SK-MEL-5 (cell line): ENCODE data around the gene ATE1. TPM values are rescaled to one million over a fixed set of nuclear protein-coding genes. Genes with fewer than 3 reads are reported as not detected.
"Not testable (repeated sequence)": the region's sequence is repeated elsewhere in the genome, so short reads cannot be mapped to it uniquely, and the experiment has no call there.

Experiments used
- DNase-seq: peaks from one replicate; pipeline ENCODE4 v3.0.0-alpha.2; 2016; ENCODE audit warnings: low read depth, low spot score
- in situ Hi-C: cut with HindIII; loops from 2 replicates; pipeline ENCODE4 v1.10.0; 2016; ENCODE audit warnings: low sequenced_read_pairs, high pct_unique_total_duplicates, low pct_unique_long_range_greater_than_20kb
- total RNA-seq: library from RNA; depleted of rRNA; stranded (reverse); fragments of >200 nt; shearing (Covaris generic); gene quantifications from 2 replicates; pipeline ENCODE4 v1.2.3, GENCODE V29; 2014

The ATE1 gene
- total RNA-seq, 1 experiment from 2014 or later: 34.3 TPM

DNA sequence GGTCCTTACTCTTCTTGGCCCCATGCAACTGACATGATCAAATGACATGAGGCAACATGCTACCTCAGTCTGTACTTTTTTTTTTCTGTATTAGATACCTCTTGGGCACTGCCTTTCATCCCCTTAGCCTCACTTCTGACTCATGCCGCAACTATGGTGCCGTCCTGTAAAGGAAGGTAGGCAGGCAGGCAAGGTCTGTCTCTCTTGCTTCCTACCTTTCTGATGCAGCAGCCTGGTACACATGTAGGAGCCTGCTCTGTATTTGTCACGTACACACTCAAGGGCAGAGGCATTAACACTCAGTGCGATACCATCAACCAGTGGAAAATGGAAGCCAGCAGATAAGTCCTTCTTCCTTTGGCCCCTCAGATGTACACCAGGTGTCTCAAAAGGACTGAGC is 146.7 kb downstream of the ATE1 start:
- DNase-seq: no peak
- in situ Hi-C loops: no loop called here

DNA sequence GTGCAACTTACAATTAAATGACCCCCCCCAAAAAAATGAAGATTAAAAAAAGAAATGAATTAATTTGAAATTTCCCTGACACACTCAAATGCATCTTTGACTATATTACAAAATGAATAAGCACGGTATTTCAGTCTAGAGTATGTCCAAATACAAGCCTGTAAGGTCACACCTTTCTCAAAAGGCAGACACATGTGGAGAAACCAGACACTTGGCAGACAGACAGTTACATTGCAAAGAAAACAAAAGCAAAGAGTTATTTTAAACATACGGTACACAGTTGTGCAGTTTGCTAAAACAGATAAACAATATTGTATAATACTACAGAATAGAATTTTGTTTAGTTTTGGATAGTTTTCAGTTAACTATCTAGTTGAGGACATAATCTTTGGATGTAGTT is 153.0 kb downstream of the ATE1 start:
- no peak for DNase-seq
- in situ Hi-C loops: no loop called here

DNA sequence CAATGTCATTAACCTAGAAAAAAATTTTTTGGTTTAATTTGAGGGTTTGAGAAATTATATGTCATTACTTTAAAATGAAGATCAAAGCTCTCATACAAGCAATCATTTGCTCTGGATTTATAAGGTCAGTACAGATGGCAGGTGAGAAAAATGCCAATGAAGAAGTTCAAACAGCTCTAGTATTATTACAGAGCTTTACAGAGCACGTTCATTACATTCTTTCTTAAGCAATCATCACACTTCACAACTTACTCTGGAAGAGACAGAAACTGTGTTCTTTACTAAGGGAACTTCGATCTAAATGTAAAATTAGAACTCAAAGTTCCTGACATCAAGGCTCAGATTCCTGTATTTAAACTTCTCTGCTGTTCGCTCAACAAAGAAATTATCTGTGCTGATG is 153.4 kb downstream of the ATE1 start:
- in situ Hi-C loops: no loop called here
- DNase-seq: no peak

GRCh38 chr10:121772884-121773283 is 154.9 kb downstream of the ATE1 start:
- in situ Hi-C loops: no loop called here
- no peak for DNase-seq

DNA sequence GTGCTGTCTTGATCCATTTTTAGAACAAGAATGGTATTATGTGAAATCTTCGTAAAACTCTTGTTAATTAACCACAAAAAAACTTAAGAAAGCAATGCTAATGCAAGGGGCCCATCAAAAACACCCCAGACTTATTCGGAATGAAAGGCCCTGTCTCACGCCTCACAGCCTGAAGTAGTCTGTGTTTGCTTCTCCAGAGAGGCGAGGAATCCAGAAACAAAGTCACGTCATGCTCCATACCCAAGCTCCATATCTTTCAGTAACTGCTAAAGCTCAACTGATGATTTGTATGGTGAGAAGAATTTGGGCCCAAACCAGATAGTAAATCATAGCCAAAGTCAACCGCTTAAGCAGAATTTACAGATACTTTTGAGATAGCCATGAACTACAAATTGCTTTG is 155.4 kb downstream of the ATE1 start:
- in situ Hi-C loops: no loop called here
- peak; percentile 3 for DNase-seq

- in situ Hi-C loops: no loop called here
- peak; percentile 68 for DNase-seq
Observed at GRCh38 chr10:121771966-121772365, 155.9 kb downstream of the ATE1 start.

DNA sequence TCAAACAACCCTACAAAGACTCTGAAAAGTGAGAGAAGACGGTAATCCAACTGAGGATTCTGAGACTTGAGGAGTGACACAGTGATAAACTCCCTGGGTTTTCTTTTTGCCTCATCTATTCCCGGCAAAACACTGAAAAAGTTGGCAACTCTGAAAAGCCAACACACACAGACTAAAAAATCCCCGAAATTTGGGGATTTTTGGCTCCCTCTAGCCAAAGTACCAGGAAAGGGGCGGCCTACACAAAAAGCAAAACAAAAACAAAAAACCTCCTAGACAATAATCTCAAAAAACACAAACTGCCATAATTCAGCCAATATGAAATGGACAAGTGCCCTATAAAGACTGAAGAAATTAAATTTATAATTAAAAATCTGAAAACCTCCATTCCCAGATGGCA is 161.4 kb downstream of the ATE1 start:
- in situ Hi-C loops: no loop called here
- no peak for DNase-seq

- in situ Hi-C loops: no loop called here
Observed at GRCh38 chr10:121765204-121765603, 162.6 kb downstream of the ATE1 start.

GRCh38 chr10:121764233-121764942 is 163.4 kb downstream of the ATE1 start:
- in situ Hi-C loops: no loop called here

More at GRCh38 chr10:121765204-121765603, 162.6 kb downstream of the ATE1 start:
- no peak for DNase-seq

DNA sequence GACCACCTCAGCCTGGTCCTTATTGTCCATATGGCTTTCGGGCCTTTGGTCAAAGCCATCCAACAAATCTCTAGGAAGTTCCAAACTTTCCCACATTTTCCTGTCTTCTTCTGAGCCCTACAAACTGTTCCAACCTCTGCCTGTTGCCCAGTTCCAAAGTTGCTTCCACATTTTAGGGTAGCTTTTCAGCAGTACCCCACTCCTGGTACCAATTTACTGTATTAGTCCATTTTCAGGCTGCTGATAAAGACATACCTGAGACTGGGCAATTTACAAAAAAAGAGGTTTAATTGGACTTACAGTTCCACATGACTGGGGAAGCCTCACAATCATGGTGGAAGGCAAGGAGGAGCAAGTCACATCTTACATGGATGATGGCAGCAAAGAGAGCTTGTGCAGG is 170.6 kb downstream of the ATE1 start:
- in situ Hi-C loops, DNase-seq: not testable (repeated sequence)

More at GRCh38 chr10:121764233-121764942, 163.4 kb downstream of the ATE1 start:
- no peak for DNase-seq

DNA sequence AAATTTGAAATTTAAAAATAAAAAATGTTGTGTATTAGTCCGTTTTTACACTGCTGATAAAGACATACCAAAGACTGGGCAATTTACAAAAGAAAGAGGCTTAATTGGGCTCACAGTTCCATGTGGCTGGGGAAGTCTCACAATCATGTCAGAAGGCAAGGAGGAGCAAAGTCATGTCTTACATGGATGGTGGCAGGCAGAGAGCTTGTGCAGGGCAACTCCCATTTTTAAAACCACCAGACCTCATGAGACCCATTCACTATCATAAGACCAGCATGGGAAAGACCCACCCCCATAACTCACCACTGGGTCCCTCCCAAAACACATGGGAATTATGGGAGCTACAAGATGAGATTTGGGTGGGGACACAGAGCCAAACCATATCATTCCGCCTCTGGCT is 172.3 kb downstream of the ATE1 start:
- DNase-seq, in situ Hi-C loops: not testable (repeated sequence)

DNA sequence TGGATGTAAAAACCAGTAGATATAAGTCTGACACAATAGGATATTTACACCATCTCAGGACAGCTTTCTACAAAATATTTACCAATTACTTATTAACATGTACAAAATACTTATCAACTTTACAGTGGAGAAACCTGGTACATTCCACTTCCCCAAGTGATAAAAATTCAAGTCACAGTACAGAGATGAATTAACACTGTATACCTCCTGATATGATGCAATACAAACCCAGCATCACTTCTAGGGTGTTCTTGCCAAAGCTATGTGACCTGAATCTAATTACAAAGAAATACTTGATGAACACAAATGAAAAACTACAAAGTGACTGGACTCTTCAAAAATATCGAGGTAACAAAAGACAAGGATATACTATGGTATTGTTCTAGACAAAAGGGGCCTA is 173.2 kb downstream of the ATE1 start:
- DNase-seq: no peak
- in situ Hi-C loops: no loop called here

GRCh38 chr10:121753726-121754476 is 173.9 kb downstream of the ATE1 start:
- in situ Hi-C loops: no loop called here
- DNase-seq: peak; percentile 41

GRCh38 chr10:121751191-121751760 is 176.6 kb downstream of the ATE1 start:
- in situ Hi-C loops: no loop called here

GRCh38 chr10:121747163-121747775 is 180.6 kb downstream of the ATE1 start:
- no peak for DNase-seq
- in situ Hi-C loops: no loop called here

More at GRCh38 chr10:121751191-121751760, 176.6 kb downstream of the ATE1 start:
- DNase-seq: no peak

DNA sequence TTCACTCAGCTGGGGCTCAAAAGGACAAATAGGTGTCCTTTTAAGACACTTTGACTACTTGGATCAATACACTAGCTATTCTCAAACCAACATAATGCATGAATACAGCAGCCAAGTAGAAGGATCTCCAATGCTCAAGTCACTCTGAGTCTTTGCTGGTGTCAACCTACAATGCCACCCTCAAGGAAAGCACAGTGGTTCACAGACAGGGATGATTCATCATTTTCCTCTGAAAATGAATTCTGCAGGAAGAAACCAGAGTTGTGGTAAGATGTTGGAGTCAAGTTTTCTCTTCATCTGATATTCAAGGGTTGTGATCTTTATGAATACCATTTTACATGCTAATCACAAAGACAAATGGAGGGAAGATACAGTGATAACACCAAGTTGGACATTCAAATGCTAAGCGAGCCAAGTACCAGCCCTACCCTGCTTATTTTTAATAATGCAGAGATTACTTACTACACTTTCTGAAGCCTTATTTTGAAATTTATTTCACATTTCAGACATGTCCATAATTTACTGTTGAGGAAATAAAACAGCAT is 186.5 kb downstream of the ATE1 start:
- no peak for DNase-seq
- in situ Hi-C loops: no loop called here

- in situ Hi-C loops: no loop called here
Observed at GRCh38 chr10:121740069-121740468, 187.8 kb downstream of the ATE1 start.

GRCh38 chr10:121739114-121739513 is 188.7 kb downstream of the ATE1 start:
- in situ Hi-C loops: no loop called here
- no peak for DNase-seq

More at GRCh38 chr10:121740069-121740468, 187.8 kb downstream of the ATE1 start:
- DNase-seq: no peak
